Upper lobe of right lung (tissue), 1 donor: Measurements from ENCODE around the gene CDYL2. TPM values are rescaled to one million over a fixed set of nuclear protein-coding genes. Genes with fewer than 3 reads are reported as not detected.

ENCODE experiments used
- ATAC-seq: fragments of 200-7000 bp; cut with Tn5 transposase; one replicate; pipeline ENCODE4 v1.9.1; 2020; ENCODE audit warnings: mild to moderate bottlenecking, moderate library complexity
- DNase-seq: peaks from one replicate; pipeline ENCODE4 v3.0.0-alpha.2; 2020
- H3K27ac ChIP-seq: fragments of 200-600 bp; one replicate; pipeline ENCODE4 v1.8.0; 2022
- H3K27me3 ChIP-seq: fragments of 200-600 bp; one replicate; pipeline ENCODE4 v1.8.0; 2022; ENCODE audit warnings: mild to moderate bottlenecking
- H3K36me3 ChIP-seq: fragments of 200-600 bp; one replicate; pipeline ENCODE4 v1.8.0; 2022
- H3K4me1 ChIP-seq: fragments of 200-600 bp; one replicate; pipeline ENCODE4 v1.8.0; 2022
- H3K4me3 ChIP-seq: fragments of 200-600 bp; one replicate; pipeline ENCODE4 v1.8.0; 2022; ENCODE audit warnings: mild to moderate bottlenecking
- H3K9me3 ChIP-seq: fragments of 200-600 bp; one replicate; pipeline ENCODE4 v1.8.0; 2022
- CTCF ChIP-seq: fragments of 200-600 bp; IDR thresholded peaks from one replicate; pipeline ENCODE4 v1.8.0; 2022; ENCODE audit warnings: antibody characterized with exemption
- intact Hi-C: fragments of 100-400 bp; cut with DNase I; formaldehyde crosslinking; loops from one replicate; pipeline ENCODE4 v1.11.0; 2022
- total RNA-seq: library from RNA; stranded (reverse); fragmentation: NEBNext Ultra II Directional; extraction: Animal tissue kit (Norgen Biotek cat#: 25700); gene quantifications from one replicate; pipeline ENCODE4 v1.2.1, GENCODE V29; 2021
- donor health status: DM: no; HTN: yes; CAD: no; lungs with severe emphysema.

Gene CDYL2
- total RNA-seq, 1 donor from 2014 or later: 21.0 TPM

GRCh38 chr16:80759419-80760162 is 44.8 kb downstream of the CDYL2 start:
- no peaks in the 10 kb centered on the region for H3K36me3 ChIP-seq
- no peaks in the 10 kb centered on the region for H3K4me1 ChIP-seq
- no peak for ATAC-seq
- no peaks in the 10 kb centered on the region for H3K27me3 ChIP-seq
- no peak for DNase-seq
- no peak for TF ChIP-seq CTCF
- no peak overlapping the region for H3K4me3 ChIP-seq
- no peak overlapping the region for H3K27ac ChIP-seq
- intact Hi-C loops: no loop called here
- no peaks in the 10 kb centered on the region for H3K9me3 ChIP-seq

- Histone ChIP-seq H3K27ac (no peak overlapping the region), H3K9me3 (no peaks in the 10 kb centered on the region), H3K4me1 (peaks cover 4% of the 10 kb centered on the region), H3K36me3 (no peaks in the 10 kb centered on the region), H3K4me3 (no peak overlapping the region), H3K27me3 (no peaks in the 10 kb centered on the region)
- TF ChIP-seq CTCF: no peak
- intact Hi-C loops: no loop called here
- ATAC-seq (no peak), DNase-seq (no peak)
Observed at GRCh38 chr16:80754476-80754875, 49.9 kb downstream of the CDYL2 start.

- no peak for DNase-seq
- no peaks in the 10 kb centered on the region for H3K36me3 ChIP-seq
- ATAC-seq: no peak
- no peaks in the 10 kb centered on the region for H3K9me3 ChIP-seq
- peaks cover 4% of the 10 kb centered on the region for H3K4me1 ChIP-seq
- intact Hi-C loops: no loop called here
- H3K27me3 ChIP-seq: no peaks in the 10 kb centered on the region
- no peak overlapping the region for H3K4me3 ChIP-seq
- TF ChIP-seq CTCF: no peak
- no peak overlapping the region for H3K27ac ChIP-seq
Observed at GRCh38 chr16:80752541-80752940, 51.9 kb downstream of the CDYL2 start.

GRCh38 chr16:80751167-80751566 is 53.2 kb downstream of the CDYL2 start:
- no peaks in the 10 kb centered on the region for H3K36me3 ChIP-seq
- H3K4me1 ChIP-seq: peaks cover 4% of the 10 kb centered on the region
- TF ChIP-seq CTCF: no peak
- H3K27me3 ChIP-seq: no peaks in the 10 kb centered on the region
- H3K27ac ChIP-seq: no peak overlapping the region
- H3K4me3 ChIP-seq: no peak overlapping the region
- intact Hi-C loops: no loop called here
- DNase-seq: no peak
- ATAC-seq: peak; percentile 66
- H3K9me3 ChIP-seq: no peaks in the 10 kb centered on the region

- Histone ChIP-seq H3K27ac (no peak overlapping the region), H3K9me3 (no peaks in the 10 kb centered on the region), H3K36me3 (no peaks in the 10 kb centered on the region), H3K27me3 (no peaks in the 10 kb centered on the region), H3K4me3 (no peak overlapping the region), H3K4me1 (peaks cover 2% of the 10 kb centered on the region)
- DNase-seq (no peak), ATAC-seq (no peak)
- TF ChIP-seq CTCF: no peak
- intact Hi-C loops: no loop called here
Observed at GRCh38 chr16:80746231-80746630, 58.2 kb downstream of the CDYL2 start.

- DNase-seq: no peak
Observed at GRCh38 chr16:80744856-80745255, 59.5 kb downstream of the CDYL2 start.

More at GRCh38 chr16:80744856-80745255, 59.5 kb downstream of the CDYL2 start:
- intact Hi-C loops: no loop called here
- TF ChIP-seq CTCF: no peak
- H3K27me3 ChIP-seq: no peaks in the 10 kb centered on the region
- H3K36me3 ChIP-seq: no peaks in the 10 kb centered on the region
- H3K27ac ChIP-seq: no peak overlapping the region
- H3K9me3 ChIP-seq: peaks cover 10% of the 10 kb centered on the region
- ATAC-seq: peak; percentile 25
- H3K4me3 ChIP-seq: no peak overlapping the region
- H3K4me1 ChIP-seq: no peaks in the 10 kb centered on the region
